Measurements from ENCODE around the gene ZNF503.

The ZNF503 gene, protein sequence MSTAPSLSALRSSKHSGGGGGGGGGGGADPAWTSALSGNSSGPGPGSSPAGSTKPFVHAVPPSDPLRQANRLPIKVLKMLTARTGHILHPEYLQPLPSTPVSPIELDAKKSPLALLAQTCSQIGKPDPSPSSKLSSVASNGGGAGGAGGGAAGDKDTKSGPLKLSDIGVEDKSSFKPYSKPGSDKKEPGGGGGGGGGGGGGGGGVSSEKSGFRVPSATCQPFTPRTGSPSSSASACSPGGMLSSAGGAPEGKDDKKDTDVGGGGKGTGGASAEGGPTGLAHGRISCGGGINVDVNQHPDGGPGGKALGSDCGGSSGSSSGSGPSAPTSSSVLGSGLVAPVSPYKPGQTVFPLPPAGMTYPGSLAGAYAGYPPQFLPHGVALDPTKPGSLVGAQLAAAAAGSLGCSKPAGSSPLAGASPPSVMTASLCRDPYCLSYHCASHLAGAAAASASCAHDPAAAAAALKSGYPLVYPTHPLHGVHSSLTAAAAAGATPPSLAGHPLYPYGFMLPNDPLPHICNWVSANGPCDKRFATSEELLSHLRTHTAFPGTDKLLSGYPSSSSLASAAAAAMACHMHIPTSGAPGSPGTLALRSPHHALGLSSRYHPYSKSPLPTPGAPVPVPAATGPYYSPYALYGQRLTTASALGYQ

DNA sequence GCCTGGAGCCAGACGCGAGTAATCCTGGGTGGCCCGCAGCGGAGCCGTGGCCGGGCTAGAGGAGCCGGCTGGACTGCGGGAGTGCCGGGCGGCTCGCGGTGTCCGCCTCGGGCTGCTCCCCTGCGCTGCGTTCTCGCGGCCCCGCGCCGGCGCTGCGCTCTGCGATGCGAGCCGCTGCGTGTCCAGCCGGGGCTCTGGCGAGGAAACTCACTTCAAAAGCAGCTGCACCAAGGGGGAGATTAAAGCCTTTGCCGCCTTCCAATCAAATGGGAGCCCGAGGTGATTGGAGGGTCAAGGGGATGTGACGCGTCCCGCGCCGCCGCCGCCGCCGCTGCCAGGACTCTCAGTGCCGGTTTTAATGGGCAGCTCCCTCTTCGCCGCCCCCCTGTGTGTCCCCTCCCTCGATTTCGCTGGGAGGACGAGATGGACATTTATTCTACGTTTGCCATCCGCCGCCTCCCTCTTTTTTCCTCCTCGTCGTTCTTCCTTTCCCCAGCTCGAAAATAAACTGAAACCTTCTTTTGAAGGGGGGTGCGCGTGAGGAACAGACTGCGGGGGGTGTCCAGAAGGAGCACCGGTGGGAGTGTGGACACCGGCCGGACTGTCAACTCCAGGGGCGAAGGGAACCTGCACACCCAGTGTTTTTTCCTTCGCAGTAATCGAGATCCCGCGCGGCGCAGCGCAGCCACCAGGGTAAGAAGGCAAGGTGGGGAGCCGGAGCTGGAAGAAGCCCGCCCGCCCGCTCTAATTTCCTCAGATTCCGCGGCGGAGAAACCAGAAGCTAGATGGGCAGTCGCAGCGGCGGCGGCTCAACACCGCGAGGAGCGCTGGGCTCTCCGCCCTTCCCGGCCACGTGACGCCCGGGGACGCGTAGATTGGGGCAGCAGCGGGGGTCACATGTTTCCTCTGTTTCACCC is at the start of gene ZNF503:
Gene ZNF503, minus strand, starts transcription at position 196 of the 917 bp plus-strand sequence. CDS start 345 bp downstream, outside the sequence.
- DNase-seq, result no peak

DNA sequence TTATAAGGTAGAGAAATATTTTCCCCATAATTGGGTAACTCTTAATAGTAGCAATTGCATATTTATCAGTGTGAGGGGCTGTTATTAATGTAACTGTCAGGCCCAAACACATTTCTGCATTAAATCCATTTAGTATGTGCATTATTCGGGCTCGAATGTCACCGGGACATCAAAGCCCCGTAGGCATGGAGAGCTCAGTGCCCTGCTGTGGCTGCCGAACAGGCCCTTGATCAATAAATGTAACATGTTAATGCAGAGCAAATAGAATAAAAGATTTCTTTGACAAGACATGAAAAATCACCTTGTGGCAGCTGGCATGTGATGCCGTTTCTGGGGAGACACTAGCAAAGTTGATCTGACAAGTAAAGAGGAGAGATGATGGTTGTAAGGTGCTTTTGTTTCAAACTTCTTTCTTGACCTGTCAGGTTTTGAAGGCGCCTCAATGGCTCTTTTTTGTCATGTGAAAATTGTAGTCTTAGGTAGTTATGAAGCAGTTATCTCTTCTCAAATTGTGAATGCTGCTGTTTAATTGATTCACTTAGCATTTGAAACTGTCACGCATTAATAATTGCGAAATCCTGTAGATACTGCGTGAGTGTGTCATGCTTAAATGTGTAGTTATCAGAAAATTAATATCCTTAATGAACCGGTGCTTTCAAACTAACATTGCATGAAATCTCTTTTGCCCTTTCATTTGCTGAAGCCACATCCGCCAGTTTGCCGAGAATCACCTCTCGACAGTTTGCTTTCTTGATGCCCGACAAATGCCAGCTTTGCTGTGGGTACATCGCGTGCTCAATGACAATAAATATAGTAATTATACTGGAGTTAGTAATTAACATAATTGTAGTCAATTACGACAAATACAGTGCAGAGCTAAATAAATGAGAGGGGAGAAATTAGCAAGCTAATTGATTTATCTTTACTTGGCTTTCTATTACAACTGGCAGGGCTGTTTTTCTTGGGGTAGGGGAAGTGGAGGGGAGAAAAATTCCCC is 49.4 kb upstream of the ZNF503 start:
- no peak for DNase-seq

DNA sequence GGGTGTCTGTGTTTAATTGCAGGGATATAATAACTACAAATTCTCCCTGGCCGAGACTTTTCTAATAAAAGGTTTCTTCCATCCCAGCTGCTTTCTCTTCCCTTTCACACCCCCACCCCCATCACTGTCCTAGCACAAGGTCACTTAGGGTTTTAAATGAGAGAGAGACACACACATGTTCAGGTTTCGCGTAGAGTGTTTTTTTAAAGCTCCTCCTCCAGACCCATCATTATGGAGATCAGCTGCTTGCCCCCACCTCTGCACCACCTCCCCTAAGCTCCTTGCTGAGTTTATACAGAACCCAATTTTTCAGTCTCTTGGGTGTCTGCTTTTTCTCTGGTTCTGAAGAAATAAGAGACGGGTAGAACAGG is 48.5 kb upstream of the ZNF503 start:
- no peak for DNase-seq

DNA sequence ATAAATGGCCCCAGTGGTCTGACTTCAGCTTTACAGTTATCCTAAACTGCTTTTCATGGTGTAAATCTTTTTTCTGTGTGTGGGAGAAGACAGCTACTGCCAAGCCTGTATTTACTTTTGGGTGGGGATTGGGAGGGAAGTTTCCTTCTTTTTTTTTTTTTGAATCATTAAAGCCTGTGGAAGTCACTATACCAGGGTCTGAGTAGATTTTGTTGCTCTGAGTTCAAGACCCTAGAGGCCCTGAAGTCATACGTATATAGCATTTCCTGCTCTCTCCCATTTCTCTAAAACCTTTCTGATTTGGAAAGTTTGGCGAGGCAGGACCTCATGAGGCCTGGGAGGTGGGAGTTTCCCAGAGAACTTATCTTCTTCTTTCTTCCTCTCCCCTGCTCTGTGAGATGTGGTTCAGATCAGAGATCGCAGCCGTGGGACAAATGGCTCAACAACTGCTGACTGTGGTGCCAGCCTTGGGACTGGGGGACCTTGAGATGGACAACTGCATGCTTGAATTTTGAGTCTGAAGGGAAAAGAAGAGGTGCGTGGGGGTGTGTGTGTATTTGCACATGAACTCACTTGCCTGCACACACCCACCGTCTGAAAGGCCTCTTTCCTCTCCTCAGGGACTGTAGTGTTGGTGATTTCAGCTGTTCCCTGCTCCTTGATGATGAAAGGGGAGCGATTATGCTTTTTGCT is 48.0 kb upstream of the ZNF503 start:
- no peak for DNase-seq

DNA sequence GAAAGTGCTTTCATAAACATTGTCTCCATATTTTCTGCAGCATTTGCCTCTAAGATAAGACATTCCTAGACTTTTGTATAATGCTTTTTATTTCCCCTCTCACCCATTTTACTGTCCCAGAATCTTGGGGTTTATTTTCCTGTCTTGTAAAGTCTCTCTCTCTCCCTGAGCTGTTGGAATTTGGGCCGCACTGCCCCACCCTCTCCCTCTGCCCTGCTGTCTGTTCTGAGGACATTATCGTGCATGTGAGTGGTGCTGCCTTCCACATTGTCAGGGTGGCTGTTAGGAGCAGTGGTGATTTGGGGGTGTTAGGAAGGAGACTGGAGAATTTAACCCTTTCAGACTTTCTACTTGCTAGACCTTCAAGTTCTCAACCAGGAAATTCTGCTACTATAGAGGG is 46.6 kb upstream of the ZNF503 start:
- DNase-seq, result no peak

DNA sequence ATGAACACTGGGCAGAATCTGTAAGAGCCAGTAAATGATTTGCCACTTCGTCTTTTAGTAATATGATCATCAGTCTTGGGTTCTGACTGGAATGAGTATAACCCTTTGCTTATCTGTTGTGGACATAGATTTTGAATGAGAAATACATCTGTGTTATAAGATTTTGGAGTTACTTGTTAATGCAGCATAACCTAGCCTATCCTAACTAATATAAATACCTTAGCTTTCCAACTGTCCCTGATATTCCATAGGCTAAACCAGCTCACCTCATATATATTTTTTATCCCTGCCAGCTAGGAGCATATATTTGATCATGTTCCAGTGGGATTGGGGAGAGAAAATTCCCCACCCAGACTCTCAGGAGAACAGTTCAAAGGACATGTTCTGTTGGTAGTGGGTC is 44.9 kb upstream of the ZNF503 start:
- no peak for DNase-seq

DNA sequence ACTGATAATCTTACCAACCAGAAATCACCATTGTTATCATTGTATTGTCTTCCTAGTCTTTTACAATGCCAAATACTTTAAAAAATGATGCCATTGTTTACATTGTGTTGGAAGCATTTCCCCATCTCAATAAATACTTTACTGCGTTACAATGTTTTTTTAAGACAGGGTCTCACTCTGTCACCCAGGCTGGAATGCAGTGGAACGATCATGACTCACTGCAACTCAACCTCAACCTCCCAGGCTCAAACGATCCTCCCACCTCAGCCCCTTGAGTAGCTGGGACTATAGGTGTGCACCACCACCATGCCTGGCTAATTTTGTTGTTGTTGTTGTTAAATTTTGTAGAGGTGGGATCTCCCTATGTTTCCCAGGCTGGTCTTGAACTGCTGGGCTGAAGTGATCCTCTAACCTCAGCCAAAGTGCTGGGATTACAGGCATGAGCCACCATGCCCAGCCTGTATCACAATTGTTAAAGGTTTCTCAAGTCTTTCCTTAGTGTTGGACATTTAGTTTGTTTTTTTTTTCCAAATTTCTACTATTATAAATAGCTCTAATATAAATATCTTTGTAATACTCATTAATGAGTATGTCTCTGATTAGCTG is 43.3 kb upstream of the ZNF503 start:
- DNase-seq, result no peak

DNA sequence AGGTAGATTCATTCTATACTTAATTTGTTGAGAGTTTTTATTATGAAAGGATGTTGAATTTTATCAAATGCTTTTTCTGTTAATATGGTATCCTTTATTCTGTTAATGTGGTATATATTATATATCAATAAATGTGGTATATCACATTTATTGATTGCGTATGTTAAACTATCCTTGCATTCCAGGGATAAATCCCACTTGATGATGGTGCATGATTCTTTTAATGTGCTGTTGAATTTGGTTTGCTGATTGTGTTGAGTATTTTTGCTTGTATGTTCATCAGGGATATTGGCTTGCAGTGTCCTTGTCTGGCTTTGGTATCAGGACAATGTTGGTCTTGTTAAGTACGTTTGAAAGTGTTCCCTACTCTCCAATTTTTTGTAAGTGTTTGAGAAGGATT is 41.8 kb upstream of the ZNF503 start:
- no peak for DNase-seq

DNA sequence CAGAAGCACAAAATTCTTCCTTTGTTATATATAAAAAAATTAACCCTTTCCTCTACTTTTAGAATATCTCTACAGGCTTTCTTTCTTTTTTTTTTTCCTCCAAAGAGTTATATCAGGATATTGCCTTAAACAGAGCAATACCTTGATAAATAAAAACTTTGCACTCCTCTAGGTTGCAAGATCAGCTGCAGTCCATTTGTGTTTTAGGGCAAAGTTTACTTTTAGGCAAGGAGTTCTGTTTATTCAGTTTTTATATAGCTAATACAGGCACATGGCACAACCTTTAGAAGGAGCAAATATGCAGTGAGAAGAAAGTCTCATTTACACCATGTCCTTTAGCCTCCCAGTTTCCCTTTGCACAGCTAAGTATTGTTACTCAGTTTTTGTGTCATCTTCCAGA is 40.1 kb upstream of the ZNF503 start:
- DNase-seq, result no peak

DNA sequence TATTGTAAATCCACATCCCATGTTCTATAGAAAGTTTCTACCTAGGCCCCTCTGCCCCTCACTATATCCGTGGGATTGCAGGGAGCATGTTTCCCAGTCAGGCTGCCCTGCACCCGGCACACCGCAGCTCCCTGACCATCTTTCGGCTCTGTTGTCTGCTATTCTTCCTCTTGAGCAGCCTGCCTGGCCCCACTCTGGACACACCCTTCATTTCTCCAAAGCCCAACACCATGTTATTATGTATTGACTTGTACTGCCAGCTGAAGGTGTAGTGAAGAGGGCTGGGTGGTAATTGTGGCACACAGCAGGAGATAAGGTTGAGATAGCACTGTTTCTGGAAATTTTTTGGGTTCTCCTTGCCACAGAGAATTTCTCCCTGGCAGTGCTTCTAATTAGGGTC is 39.6 kb upstream of the ZNF503 start:
- DNase-seq, result no peak

DNA sequence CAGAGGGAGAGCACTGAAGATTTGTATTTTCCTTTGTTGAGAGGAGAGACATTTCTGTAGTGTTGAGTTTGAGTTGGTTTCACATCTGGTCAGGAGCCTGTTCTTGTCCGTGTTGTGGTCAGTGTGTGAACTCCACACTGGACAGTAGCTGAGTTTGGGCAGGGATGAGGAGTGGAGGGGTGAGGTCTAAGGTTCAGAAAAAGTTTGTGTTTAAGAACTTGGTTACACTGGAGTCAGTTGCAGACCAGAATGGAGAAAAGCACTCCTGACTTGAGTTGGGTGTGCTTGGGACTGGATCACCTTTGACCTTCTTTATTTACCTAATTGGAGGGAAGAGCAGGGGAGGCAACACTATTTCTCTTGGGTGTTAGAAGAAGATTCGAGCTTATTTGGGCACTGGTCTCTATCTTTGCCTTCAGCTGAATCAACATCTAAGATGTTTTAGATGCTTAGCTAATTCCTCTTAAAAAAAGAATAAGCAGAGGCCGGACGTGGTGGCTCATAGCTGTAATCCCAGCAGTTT is 38.8 kb upstream of the ZNF503 start:
- no peak for DNase-seq

DNA sequence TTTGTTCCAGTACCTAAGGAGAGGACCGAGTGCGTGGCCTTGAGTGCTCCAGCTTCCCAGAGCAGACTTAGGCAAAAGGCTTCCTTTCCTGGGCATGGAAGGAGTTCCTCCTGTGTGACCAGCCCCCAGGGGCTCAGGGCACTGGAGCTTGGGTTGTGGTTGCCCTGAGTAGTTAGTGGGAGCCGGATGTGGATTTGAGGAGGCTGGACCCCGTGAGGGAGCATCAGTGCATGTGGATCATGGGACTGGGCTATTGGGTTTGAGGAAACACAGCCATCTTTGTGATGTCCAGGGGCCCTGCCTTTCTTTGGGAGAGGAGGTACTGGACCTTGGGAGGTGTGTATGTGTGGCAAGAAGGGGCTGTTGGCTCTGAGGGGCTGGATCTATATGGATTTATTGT is 38.2 kb upstream of the ZNF503 start:
- no peak for DNase-seq

DNA sequence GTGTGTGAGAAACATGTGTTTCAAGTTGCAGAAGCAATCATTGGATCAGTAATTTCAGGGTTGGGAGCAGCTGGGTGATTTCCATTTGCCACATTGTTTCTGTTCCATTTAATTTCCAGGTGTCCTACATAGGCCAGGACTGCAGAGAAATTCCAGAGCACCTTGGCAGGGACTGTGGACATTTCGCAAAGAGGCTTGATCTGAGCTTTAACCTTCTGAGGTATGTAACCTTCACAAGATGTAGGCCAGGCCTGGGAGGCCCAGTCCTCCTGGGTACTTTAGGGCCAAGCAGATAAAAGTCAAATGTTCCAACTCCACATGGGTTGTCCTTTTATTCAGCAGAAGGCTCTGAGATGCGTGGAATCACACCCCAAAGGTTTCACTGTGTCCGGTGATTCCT is 36.7 kb upstream of the ZNF503 start:
- no peak for DNase-seq

DNA sequence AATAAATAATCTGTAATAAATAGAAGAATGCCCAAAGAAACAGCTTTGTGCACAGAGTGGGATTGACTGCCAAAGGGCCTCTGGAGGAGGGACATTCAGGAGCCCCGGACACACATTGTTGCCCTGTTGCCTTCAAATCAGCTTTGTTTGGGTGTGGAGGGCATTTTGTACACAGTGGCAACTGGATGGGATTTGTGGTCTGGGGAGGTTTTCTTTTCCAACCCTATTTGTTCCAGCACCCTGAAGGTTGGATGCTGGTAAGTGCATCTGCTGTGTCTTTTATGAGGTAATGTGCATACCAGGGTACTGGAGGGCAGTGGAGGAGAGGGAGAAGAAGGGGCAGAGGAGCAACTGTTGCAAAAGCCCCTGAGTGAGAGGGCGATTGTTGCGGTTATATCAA is 36.1 kb upstream of the ZNF503 start:
- DNase-seq, result no peak

DNA sequence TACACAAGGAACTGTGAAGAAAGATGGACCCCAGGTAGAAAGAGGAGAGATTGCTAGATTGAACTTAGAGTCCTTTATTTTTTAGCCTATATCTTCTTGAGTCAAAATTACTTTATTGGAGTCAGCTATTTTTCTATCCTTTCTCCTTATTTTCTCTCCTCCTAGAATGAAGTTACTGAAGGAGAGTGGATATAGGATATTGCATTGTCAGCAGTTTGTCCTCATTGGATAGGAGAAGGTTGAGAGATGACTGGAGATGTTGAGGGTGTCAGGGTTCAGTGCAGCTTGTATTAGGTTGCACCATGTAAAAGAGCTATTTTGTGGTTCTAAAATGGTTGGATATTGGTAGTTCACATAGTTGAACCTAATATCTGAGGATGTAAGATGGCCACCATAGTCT is 35.3 kb upstream of the ZNF503 start:
- no peak for DNase-seq

DNA sequence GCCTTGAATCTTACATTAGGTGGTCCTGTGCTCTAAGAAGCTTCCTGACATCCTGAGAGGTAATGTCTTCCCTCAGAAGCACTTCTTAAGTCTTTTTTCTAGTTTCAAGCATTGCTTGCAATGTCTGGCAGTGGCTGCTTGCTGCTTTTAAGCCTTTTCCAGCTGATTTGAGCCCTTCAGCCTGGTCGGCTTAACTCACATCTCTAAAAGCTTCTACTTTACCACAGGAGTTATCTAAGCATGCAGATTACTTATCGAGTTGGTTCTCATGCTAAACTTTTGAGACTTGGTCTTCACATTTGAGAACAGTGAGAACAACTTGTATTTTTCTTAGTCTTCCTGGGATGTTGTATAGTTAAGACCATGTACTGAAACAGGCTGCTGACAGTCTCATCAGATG is 33.7 kb upstream of the ZNF503 start:
- no peak for DNase-seq

DNA sequence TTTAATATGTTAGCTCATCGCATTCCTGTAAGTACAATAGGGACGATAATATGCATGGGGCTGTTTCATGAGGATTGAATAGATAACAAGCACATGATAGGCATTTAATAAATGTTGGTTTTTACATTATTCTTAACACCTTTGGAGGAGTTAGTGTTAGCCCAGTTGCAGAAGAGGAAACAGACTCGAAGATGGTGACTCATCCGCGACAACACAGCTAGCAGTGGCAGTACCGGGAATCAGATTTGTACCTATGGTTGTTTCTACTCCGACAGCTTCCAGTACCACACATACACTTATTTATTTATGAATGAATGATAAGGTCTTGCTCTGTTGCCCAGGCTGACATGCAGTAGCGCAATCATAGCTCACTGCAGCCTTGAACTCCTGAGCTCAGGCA is 32.7 kb upstream of the ZNF503 start:
- no peak for DNase-seq

DNA sequence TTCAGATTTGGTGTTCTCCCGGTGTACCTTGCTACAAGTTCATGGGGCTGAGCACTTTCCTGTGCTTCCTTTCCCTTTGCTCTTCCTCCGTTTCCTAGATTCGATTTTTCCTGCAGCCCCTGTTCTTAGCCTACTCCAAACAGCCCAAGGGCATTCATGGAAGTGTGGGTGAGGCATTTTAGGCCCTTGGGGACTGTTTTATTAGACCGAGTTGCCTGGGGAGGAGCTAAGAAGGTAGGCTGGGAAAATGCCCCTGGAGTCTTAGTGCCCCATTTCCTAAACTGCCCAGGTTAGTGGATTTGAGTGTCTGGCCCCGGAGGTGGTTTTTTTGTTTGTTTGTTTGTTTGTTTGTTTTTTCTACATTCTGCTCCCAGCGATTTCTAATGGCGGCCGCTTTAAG is 31.7 kb upstream of the ZNF503 start:
- no peak for DNase-seq

DNA sequence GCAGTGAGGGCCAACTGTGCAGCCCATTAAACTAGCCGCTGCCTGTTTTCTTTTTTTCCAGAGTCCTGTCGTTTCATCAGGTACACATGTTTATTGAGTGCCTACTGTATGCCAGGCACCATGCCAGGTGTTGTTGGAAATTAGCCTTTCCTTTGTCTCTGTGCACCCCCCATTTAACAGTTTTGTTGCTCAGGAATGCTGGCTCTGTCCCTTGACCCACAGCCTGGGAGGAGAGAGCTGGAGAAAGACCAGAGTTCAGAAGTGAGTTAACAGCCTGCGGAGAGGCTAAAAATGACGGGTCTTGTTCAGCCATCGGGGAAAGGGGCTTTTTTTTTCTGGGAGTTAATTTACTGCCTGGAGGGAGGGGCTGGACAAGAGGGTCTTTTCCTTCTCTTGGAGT is 31.2 kb upstream of the ZNF503 start:
- DNase-seq, result no peak

DNA sequence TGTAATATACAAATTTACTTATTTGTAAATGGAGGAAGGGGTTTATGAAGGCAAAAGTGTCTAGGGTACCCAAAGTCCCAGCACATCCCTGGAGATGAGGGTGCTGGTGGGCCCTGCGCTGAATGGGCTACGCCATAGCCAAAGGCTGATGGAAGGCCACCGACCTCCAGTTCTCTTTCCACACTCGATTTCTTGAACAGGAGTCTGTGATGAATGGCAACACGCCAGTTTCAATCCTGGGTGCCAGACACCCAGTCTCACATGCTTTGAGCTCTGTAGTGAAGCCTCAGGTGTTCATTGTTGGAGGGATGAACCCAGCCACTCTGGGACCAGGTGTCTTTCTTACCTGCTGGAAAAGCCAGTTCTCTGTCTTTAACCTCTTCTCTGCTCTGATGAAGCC is 30.6 kb upstream of the ZNF503 start:
- no peak for DNase-seq

Measured in activated T-cell treated with anti-CD3 and anti-CD28 coated beads for 4 hours (primary cell).